HepG2 (cell line): ENCODE data around the gene SEMA4C. TPM values are rescaled to one million over a fixed set of nuclear protein-coding genes. Genes with fewer than 3 reads are reported as not detected.

Source experiments
- CENPT ChIP-seq: sonication (generic); formaldehyde crosslinking; IDR thresholded peaks from 2 replicates; pipeline ENCODE4 v1.8.0; 2022; ENCODE audit warnings: low read depth, mild to moderate bottlenecking, moderate library complexity, missing genetic modification reagents
- FOXM1 ChIP-seq: sonication (generic); formaldehyde crosslinking; IDR thresholded peaks from 2 replicates; pipeline ENCODE4 v1.5.0; 2020; ENCODE audit warnings: missing genetic modification reagents
- GZF1 ChIP-seq: sonication (generic); formaldehyde crosslinking; IDR thresholded peaks from 2 replicates; pipeline ENCODE4 v1.5.1; 2020; ENCODE audit warnings: mild to moderate bottlenecking, missing genetic modification reagents
- ISX ChIP-seq: sonication (generic); formaldehyde crosslinking; conservative IDR thresholded peaks from 2 replicates; pipeline ENCODE4 v1.5.0; 2020; ENCODE audit warnings: missing genetic modification reagents
- NRL ChIP-seq: sonication (generic); formaldehyde crosslinking; IDR thresholded peaks from 2 replicates; pipeline ENCODE4 v1.5.0; 2020; ENCODE audit warnings: missing genetic modification reagents, mild to moderate bottlenecking, moderate library complexity, borderline replicate concordance
- POGZ ChIP-seq: sonication (generic); formaldehyde crosslinking; IDR thresholded peaks from 2 replicates; pipeline ENCODE4 v1.4.0; 2020; ENCODE audit warnings: mild to moderate bottlenecking, missing genetic modification reagents
- PRMT3 ChIP-seq: sonication (generic); formaldehyde crosslinking; IDR thresholded peaks from 2 replicates; pipeline ENCODE4 v1.8.1; 2022; ENCODE audit warnings: low read depth, mild to moderate bottlenecking, moderate library complexity, missing genetic modification reagents, borderline replicate concordance
- RELA ChIP-seq: sonication (generic); formaldehyde crosslinking; IDR thresholded peaks from 2 replicates; pipeline ENCODE4 v1.4.0; 2020; ENCODE audit warnings: missing genetic modification reagents
- ZFP37 ChIP-seq: sonication (generic); formaldehyde crosslinking; IDR thresholded peaks from 2 replicates; pipeline ENCODE4 v1.4.0; 2020; ENCODE audit warnings: missing genetic modification reagents, borderline replicate concordance
- ZFP41 ChIP-seq: sonication (generic); formaldehyde crosslinking; IDR thresholded peaks from 2 replicates; pipeline ENCODE4 v1.4.0; 2020; ENCODE audit warnings: mild to moderate bottlenecking, missing genetic modification reagents, borderline replicate concordance
- ZNF235 ChIP-seq: sonication (generic); formaldehyde crosslinking; IDR thresholded peaks from 2 replicates; pipeline ENCODE4 v1.8.1; 2023; ENCODE audit warnings: mild to moderate bottlenecking, missing genetic modification reagents, borderline replicate concordance
- ZNF619 ChIP-seq: sonication (generic); formaldehyde crosslinking; IDR thresholded peaks from 2 replicates; pipeline ENCODE4 v1.4.0; 2020; ENCODE audit warnings: mild to moderate bottlenecking, missing genetic modification reagents
- ZNF709 ChIP-seq: sonication (generic); formaldehyde crosslinking; IDR thresholded peaks from 2 replicates; pipeline ENCODE4 v1.5.0; 2020; ENCODE audit warnings: mild to moderate bottlenecking, missing genetic modification reagents
- ZSCAN20 ChIP-seq: sonication (generic); formaldehyde crosslinking; IDR thresholded peaks from 2 replicates; pipeline ENCODE4 v1.4.0; 2020; ENCODE audit warnings: missing genetic modification reagents, mild to moderate bottlenecking, borderline replicate concordance
- polyA plus RNA-seq, 8 experiments: library from polyadenylated mRNA; depleted of rRNA in 3 of 8; stranded (reverse) in 7 of 8; unstranded in 1 of 8; fragments of >200 nt; fragmentation: Illumina TruSeq in 4 of 8; extraction: Trizol in 4 of 8; gene quantifications; 2 replicates each; pipeline versions ENCODE4 v1.2.1 to v1.2.3, GENCODE V29; 2011 to 2016; ENCODE audit warnings: low read depth in 4 of 8, missing spikeins in 1 of 8, mixed read lengths in 1 of 8; ENCODE audit not compliant: insufficient read depth in 1 of 8
- total RNA-seq, 5 experiments: library from RNA; depleted of rRNA; stranded (reverse); fragments of >200 nt; fragmentation: Illumina TruSeq; extraction: Trizol; gene quantifications; 2 replicates each; pipeline ENCODE4 v1.2.3, GENCODE V29; 2016; ENCODE audit warnings: low read depth in 1 of 5
- TF ChIP-seq, protein P1 (sequence below): sonication (generic); formaldehyde crosslinking; conservative IDR thresholded peaks from 2 replicates; pipeline ENCODE4 v1.4.0; 2020; ENCODE audit warnings: missing genetic modification reagents
- TF ChIP-seq, protein P2 (sequence below): sonication (generic); formaldehyde crosslinking; IDR thresholded peaks from 2 replicates; pipeline ENCODE4 v1.4.0; 2020; ENCODE audit warnings: missing genetic modification reagents, borderline replicate concordance
- TF ChIP-seq, protein P3 (sequence below): IDR thresholded peaks from 2 replicates; pipeline ENCODE4 v1.4.0; 2020; ENCODE audit warnings: mild to moderate bottlenecking, missing genetic modification reagents
- TF ChIP-seq, protein P4 (sequence below): sonication (generic); formaldehyde crosslinking; IDR thresholded peaks from 2 replicates; pipeline ENCODE4 v1.5.0; 2020; ENCODE audit warnings: mild to moderate bottlenecking, missing genetic modification reagents, moderate library complexity

SEMA4C gene
- total and polyA plus RNA-seq, 2 of the 13 experiments (the other 11 are each of a cell fraction or from before 2014, with no cell fraction given): 25.9 to 46.6 TPM

DNA sequence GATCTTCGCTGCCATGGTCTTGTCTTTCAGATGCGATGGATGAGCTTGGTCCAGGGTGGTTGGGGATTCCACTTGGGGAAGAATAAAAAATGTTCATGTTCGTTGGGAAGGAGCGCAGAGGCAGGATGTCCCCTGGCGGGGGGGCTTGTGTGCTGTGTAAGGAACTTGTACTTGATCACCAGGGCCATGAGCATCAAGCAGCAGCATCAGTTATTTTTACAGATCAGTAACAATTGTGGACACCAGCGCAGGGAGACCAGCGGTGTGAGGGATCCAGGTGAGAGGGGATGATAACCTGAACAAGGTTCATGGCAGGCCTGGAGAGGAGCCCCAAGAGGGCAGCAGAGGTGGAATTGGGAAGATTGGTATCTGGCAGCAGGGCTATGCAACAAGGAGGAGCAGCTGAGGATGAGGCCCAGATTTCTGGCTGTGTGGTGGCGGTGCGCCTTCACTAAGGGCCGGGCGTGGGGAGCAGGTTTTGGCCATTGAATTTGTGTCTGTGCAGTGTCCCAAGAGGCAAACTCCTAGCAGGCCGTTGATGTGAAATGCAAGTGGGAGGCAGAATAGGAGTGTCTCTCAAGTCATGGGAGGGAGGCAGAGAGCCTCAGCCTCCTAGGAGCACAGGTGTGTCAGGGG is 49.9 kb downstream of the SEMA4C start (continued):
- TF ChIP-seq, protein P1, sequence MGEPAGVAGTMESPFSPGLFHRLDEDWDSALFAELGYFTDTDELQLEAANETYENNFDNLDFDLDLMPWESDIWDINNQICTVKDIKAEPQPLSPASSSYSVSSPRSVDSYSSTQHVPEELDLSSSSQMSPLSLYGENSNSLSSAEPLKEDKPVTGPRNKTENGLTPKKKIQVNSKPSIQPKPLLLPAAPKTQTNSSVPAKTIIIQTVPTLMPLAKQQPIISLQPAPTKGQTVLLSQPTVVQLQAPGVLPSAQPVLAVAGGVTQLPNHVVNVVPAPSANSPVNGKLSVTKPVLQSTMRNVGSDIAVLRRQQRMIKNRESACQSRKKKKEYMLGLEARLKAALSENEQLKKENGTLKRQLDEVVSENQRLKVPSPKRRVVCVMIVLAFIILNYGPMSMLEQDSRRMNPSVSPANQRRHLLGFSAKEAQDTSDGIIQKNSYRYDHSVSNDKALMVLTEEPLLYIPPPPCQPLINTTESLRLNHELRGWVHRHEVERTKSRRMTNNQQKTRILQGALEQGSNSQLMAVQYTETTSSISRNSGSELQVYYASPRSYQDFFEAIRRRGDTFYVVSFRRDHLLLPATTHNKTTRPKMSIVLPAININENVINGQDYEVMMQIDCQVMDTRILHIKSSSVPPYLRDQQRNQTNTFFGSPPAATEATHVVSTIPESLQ (CRISPR knock-in tag): no peak
- TF ChIP-seq ZNF709 (CRISPR knock-in tag) (0 out of 2 replicates have a peak, but pooled peaks have one; percentile 23), ISX (CRISPR knock-in tag) (no peak), ZFP41 (CRISPR knock-in tag) (0 out of 2 replicates have a peak, but pooled peaks have one; percentile 13), ZNF235 (CRISPR knock-in tag) (no peak), FOXM1 (CRISPR knock-in tag) (no peak), PRMT3 (CRISPR knock-in tag) (peak; percentile 69; the same call in 1 of the 2 replicates), ZNF619 (CRISPR knock-in tag) (peak; percentile 41; the same call in 1 of the 2 replicates), ZFP37 (CRISPR knock-in tag) (0 out of 2 replicates have a peak, but pooled peaks have one; percentile 21), NRL (CRISPR knock-in tag) (0 out of 2 replicates have a peak, but pooled peaks have one; percentile 20), ZSCAN20 (CRISPR knock-in tag) (no peak), RELA (CRISPR knock-in tag) (no peak), CENPT (no peak), GZF1 (CRISPR knock-in tag) (no peak), POGZ (CRISPR knock-in tag) (no peak)
- TF ChIP-seq, protein P2, sequence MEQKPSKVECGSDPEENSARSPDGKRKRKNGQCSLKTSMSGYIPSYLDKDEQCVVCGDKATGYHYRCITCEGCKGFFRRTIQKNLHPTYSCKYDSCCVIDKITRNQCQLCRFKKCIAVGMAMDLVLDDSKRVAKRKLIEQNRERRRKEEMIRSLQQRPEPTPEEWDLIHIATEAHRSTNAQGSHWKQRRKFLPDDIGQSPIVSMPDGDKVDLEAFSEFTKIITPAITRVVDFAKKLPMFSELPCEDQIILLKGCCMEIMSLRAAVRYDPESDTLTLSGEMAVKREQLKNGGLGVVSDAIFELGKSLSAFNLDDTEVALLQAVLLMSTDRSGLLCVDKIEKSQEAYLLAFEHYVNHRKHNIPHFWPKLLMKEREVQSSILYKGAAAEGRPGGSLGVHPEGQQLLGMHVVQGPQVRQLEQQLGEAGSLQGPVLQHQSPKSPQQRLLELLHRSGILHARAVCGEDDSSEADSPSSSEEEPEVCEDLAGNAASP (CRISPR knock-in tag): no peak
- TF ChIP-seq, protein P3, sequence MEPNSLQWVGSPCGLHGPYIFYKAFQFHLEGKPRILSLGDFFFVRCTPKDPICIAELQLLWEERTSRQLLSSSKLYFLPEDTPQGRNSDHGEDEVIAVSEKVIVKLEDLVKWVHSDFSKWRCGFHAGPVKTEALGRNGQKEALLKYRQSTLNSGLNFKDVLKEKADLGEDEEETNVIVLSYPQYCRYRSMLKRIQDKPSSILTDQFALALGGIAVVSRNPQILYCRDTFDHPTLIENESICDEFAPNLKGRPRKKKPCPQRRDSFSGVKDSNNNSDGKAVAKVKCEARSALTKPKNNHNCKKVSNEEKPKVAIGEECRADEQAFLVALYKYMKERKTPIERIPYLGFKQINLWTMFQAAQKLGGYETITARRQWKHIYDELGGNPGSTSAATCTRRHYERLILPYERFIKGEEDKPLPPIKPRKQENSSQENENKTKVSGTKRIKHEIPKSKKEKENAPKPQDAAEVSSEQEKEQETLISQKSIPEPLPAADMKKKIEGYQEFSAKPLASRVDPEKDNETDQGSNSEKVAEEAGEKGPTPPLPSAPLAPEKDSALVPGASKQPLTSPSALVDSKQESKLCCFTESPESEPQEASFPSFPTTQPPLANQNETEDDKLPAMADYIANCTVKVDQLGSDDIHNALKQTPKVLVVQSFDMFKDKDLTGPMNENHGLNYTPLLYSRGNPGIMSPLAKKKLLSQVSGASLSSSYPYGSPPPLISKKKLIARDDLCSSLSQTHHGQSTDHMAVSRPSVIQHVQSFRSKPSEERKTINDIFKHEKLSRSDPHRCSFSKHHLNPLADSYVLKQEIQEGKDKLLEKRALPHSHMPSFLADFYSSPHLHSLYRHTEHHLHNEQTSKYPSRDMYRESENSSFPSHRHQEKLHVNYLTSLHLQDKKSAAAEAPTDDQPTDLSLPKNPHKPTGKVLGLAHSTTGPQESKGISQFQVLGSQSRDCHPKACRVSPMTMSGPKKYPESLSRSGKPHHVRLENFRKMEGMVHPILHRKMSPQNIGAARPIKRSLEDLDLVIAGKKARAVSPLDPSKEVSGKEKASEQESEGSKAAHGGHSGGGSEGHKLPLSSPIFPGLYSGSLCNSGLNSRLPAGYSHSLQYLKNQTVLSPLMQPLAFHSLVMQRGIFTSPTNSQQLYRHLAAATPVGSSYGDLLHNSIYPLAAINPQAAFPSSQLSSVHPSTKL (CRISPR knock-in tag): no peak
- TF ChIP-seq, protein P4, sequence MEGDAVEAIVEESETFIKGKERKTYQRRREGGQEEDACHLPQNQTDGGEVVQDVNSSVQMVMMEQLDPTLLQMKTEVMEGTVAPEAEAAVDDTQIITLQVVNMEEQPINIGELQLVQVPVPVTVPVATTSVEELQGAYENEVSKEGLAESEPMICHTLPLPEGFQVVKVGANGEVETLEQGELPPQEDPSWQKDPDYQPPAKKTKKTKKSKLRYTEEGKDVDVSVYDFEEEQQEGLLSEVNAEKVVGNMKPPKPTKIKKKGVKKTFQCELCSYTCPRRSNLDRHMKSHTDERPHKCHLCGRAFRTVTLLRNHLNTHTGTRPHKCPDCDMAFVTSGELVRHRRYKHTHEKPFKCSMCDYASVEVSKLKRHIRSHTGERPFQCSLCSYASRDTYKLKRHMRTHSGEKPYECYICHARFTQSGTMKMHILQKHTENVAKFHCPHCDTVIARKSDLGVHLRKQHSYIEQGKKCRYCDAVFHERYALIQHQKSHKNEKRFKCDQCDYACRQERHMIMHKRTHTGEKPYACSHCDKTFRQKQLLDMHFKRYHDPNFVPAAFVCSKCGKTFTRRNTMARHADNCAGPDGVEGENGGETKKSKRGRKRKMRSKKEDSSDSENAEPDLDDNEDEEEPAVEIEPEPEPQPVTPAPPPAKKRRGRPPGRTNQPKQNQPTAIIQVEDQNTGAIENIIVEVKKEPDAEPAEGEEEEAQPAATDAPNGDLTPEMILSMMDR (CRISPR knock-in tag): peak; percentile 45
